ENCODE data around the gene CTPS2.
"Not testable (repeated sequence)": the region's sequence is repeated elsewhere in the genome, so short reads cannot be mapped to it uniquely, and the experiment has no call there.

The CTPS2 gene, protein sequence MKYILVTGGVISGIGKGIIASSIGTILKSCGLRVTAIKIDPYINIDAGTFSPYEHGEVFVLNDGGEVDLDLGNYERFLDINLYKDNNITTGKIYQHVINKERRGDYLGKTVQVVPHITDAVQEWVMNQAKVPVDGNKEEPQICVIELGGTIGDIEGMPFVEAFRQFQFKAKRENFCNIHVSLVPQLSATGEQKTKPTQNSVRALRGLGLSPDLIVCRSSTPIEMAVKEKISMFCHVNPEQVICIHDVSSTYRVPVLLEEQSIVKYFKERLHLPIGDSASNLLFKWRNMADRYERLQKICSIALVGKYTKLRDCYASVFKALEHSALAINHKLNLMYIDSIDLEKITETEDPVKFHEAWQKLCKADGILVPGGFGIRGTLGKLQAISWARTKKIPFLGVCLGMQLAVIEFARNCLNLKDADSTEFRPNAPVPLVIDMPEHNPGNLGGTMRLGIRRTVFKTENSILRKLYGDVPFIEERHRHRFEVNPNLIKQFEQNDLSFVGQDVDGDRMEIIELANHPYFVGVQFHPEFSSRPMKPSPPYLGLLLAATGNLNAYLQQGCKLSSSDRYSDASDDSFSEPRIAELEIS

DNA sequence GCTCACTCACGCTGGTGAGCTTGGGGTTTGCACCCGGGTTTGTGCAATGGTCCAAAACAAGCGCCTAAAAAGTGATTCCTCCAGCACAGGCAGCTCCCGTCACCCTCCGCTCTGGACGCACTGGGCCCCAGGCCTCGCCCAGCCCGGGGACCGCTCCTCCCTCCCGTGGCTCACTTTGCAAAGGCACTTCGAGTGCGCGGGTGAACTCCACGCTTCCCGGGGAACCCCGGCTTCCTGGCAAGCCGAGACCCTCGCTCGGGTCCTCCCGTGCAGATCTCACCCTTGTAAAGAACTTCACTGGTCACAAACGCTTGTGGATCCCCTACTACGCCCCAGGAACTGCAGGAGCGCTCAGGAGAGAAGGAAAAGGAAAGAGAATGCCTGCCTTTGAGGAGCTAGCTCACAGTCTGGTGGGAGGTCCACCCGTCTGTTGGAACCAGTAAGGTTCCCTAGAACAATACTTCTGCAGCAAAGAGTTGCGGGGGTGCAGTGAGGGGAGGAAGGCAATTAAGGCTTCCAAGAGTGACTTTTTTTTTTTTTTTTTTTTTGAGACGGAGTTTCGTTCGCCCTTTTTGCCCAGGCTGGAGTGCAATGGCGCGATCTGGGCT is at the start of gene CTPS2:
Gene CTPS2, minus strand, starts transcription at position 122 of the 608 bp plus-strand sequence. CDS start 9,767 bp downstream, outside the sequence.
- peak; percentile 71 for TF ChIP-seq ZFX (IDR thresholded peaks at IDR 0.05)
- TF ChIP-seq, protein P1, sequence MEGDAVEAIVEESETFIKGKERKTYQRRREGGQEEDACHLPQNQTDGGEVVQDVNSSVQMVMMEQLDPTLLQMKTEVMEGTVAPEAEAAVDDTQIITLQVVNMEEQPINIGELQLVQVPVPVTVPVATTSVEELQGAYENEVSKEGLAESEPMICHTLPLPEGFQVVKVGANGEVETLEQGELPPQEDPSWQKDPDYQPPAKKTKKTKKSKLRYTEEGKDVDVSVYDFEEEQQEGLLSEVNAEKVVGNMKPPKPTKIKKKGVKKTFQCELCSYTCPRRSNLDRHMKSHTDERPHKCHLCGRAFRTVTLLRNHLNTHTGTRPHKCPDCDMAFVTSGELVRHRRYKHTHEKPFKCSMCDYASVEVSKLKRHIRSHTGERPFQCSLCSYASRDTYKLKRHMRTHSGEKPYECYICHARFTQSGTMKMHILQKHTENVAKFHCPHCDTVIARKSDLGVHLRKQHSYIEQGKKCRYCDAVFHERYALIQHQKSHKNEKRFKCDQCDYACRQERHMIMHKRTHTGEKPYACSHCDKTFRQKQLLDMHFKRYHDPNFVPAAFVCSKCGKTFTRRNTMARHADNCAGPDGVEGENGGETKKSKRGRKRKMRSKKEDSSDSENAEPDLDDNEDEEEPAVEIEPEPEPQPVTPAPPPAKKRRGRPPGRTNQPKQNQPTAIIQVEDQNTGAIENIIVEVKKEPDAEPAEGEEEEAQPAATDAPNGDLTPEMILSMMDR (conservative IDR thresholded peaks at IDR 0.05): no peak; the same call in 1 of the 2 replicates
- H3K27ac ChIP-seq: peak within 1 kb of the TSS; percentile 98

DNA sequence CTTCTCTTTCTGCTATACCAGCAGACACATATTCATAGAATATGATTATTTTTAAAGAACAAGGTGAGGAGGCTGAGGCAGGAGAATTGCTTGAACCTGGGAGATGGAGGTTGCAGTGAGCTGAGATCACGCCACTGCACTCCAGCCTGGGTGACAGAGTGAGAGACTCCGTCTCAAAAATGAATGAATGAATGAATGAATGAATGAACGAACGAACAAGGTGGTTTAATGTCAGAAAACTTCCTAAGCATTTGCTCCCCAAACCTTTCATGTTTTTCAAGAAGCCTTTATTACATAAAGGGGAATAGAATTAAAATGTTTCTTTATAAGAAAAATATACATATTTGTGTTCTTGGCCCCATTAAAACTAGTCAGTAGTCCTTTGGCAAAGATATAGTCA is 49.0 kb upstream of the CTPS2 start:
- H3K27ac ChIP-seq: not testable (repeated sequence)

DNA sequence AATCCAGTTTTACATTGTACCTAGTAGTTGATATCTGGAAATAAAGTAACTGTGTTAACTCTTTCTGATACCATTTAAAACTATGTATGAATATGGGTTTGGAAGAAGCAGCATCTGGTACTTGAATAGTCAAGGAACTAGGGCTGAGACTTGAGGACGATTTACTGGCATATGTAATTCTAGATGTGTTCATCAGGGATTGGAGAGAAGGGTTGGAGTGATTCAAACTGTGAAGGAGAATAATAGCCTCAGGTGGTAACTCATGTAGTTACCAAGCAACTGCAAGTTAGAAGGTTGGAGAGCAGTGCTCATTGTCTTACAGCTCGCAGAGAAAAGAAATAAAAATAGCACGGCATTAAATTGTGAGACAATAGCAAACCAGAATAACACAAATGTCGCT is 44.3 kb upstream of the CTPS2 start:
- no peak overlapping the region for H3K27ac ChIP-seq
- TF ChIP-seq, protein P1 (conservative IDR thresholded peaks at IDR 0.05): no peak
- TF ChIP-seq ZFX (IDR thresholded peaks at IDR 0.05): no peak

DNA sequence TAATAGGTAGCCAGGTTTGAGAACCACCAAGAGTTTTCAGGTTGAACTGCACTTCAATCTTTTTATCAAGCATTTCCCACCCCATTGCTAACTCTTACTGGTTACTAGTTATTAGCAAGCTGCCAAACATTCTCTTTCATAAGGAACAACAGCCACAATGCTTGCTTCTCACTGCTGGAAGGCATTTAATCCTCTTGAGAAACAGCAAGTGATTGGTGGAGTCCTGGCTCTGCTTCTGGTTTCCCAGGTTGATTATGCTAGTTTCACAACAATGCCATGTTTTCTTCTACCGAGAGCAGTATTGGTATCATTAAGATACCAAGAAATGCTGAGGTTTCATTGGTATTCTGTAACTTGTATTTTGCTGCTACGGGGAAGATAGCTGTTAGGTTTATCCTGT is 41.5 kb upstream of the CTPS2 start:
- H3K27ac ChIP-seq: no peak overlapping the region
- TF ChIP-seq ZFX (IDR thresholded peaks at IDR 0.05): no peak
- TF ChIP-seq, protein P1 (conservative IDR thresholded peaks at IDR 0.05): no peak

DNA sequence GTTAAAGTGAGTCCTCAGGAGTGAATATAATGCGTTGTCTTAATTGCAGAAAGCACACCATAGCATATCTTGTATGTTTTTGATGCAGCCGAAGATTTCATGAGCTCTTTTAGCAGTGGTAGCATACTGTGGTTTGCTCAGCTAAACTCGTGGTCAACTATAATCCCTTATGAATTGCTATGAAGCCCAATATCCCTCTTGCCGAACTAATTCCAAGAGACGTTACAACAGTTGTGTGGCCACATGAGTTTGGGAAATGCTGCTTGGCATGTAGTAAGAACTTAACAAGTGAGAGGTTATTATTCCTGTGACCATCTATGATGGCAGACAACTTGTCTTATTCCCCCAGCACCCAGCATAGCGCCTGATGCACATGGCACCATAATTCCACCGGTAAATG is 37.7 kb upstream of the CTPS2 start:
- no peak for TF ChIP-seq ZFX (IDR thresholded peaks at IDR 0.05)
- TF ChIP-seq, protein P1 (conservative IDR thresholded peaks at IDR 0.05): no peak
- H3K27ac ChIP-seq: no peak overlapping the region

DNA sequence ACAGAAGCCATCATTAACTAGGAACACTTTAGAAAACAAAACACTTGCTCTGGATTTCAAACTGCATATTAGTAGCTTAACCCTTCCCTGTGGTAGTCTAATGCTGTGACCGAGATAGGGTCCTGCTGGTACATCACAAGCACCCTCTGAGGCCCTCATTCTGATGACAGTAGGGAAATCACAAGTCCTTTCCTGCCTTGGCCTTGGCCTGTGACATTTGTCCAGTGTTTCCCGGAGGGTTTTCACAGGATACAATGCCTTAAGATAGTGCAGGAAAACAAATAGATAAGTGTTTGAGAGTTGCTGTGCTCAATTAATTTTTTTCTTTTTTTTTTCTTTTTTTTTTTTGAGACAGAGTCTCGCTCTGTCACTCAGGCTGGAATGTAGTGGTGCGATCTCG is 36.0 kb upstream of the CTPS2 start:
- no peak overlapping the region for H3K27ac ChIP-seq
- TF ChIP-seq, protein P1 (conservative IDR thresholded peaks at IDR 0.05): no peak
- TF ChIP-seq ZFX (IDR thresholded peaks at IDR 0.05): no peak

DNA sequence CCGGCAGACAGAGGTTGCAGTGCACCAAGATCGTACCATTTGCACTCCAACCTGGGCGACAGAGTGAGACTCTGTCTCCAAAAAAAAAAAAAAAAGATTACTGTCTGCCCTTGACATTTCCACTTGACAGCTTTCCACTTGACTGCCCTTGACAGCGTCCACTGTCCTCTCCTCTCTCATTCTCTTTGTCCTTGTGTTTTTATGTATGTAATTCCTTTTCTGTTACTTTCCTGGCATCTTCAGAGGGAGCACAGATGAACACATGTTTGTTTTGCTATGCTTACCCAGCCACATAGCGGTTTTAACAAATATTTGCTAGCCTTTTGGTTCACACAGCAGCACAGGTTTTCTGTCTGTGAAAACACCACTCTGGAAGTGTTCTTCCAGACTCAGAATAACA is 33.2 kb upstream of the CTPS2 start:
- H3K27ac ChIP-seq: no peak overlapping the region
- TF ChIP-seq, protein P1 (conservative IDR thresholded peaks at IDR 0.05): no peak
- TF ChIP-seq ZFX (IDR thresholded peaks at IDR 0.05): no peak

Measured in C4-2B (cell line).